ENCODE results near the gene RAB11FIP5. TPM values are rescaled to one million over a fixed set of nuclear protein-coding genes. Genes with fewer than 3 reads are reported as not detected.

Gene RAB11FIP5
- total RNA-seq, 1 experiment from 2014 or later: 26.6 TPM

DNA sequence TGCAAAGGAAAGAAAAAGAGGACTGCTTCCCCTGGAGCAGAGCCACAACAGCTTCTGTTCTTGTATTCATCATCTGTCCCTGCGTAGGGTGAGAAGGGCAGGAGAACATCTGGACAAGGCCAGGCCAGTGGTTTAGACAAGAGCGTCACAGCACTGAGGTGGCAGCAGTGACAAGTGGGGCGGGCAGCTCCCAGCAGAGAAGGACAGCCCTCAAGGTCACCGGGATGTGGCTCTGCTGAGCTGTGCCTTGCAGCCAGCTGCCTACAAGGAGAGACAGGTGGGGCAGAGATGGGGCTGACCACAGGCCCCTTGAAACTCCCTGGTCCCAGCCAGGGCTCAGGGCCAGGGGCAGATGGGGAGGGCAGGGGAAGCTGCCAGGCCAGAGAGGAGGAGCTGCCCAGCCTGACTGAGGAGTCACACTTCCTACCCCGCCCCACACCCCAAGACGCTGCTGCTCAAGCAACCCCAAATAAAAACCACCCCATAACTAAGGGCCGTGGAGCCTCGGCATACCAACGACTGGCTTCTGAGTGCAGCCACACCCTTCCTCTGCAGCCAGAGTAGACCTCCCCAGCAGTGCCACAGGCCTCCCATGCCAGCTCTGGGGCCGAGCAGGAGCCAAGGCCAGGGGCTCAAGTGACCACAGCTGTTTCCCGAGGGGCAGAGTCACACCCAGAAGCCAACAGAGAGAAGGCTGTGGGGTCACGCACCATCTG, 5.4 kb downstream of the RAB11FIP5 start:
- intact Hi-C loops (cut with micrococcal nuclease): no loop called here
- H3K36me3 ChIP-seq (ENCODE audit: low read depth, low read length): no peaks in the 10 kb centered on the region
- BruUV-seq (replicated peaks): no TSS peak
- ATAC-seq (no peak), DNase-seq (no peak)
- no peaks in the 10 kb centered on the region for H3K9me3 ChIP-seq (ENCODE audit: low read length)
- H3K9ac ChIP-seq (ENCODE audit: low read length): no peak overlapping the region
- CTCF ChIA-PET: no interaction called here
- H2AFZ ChIP-seq (ENCODE audit: low read length): no peak overlapping the region
- no peak overlapping the region for H3K4me3 ChIP-seq (ENCODE audit: low read length)
- H4K20me1 ChIP-seq (ENCODE audit: low read length): peaks cover 20% of the 10 kb centered on the region; the same call in 1 of the 2 replicates
- no peaks in the 10 kb centered on the region for H3K27me3 ChIP-seq (ENCODE audit: low read length)
- H3K27ac ChIP-seq (ENCODE audit: low read length): no peak overlapping the region
- no peaks in the 10 kb centered on the region for H3K9me2 ChIP-seq (replicated peaks; ENCODE audit: low read length)
- H3K4me1 ChIP-seq (ENCODE audit: insufficient read depth, low read length): peaks cover 15% of the 10 kb centered on the region
- H3K79me2 ChIP-seq (ENCODE audit: low read length): peaks cover 96% of the 10 kb centered on the region
- TF ChIP-seq EZH2phosphoT487 (IDR thresholded peaks at IDR 0.05; ENCODE audit: borderline replicate concordance, low read length): no peak
- TF ChIP-seq, protein P1, sequence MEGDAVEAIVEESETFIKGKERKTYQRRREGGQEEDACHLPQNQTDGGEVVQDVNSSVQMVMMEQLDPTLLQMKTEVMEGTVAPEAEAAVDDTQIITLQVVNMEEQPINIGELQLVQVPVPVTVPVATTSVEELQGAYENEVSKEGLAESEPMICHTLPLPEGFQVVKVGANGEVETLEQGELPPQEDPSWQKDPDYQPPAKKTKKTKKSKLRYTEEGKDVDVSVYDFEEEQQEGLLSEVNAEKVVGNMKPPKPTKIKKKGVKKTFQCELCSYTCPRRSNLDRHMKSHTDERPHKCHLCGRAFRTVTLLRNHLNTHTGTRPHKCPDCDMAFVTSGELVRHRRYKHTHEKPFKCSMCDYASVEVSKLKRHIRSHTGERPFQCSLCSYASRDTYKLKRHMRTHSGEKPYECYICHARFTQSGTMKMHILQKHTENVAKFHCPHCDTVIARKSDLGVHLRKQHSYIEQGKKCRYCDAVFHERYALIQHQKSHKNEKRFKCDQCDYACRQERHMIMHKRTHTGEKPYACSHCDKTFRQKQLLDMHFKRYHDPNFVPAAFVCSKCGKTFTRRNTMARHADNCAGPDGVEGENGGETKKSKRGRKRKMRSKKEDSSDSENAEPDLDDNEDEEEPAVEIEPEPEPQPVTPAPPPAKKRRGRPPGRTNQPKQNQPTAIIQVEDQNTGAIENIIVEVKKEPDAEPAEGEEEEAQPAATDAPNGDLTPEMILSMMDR (conservative IDR thresholded peaks at IDR 0.05; ENCODE audit: low read depth, low read length): no peak
- no peak for TF ChIP-seq EZH2 (IDR thresholded peaks at IDR 0.05; ENCODE audit: low read length, unreplicated experiment)
- H3F3A ChIP-seq (ENCODE audit: low read length, unreplicated experiment): no peaks in the 10 kb centered on the region
- H3K4me2 ChIP-seq (ENCODE audit: low read length): no peak overlapping the region
- POLR2A ChIA-PET (ENCODE audit: unreplicated experiment): interaction anchor here (0.6 kb wide), 1 partner anchor 141 kb away, joined by 3 read pairs; no protein-coding TSS in a partner anchor

DNA sequence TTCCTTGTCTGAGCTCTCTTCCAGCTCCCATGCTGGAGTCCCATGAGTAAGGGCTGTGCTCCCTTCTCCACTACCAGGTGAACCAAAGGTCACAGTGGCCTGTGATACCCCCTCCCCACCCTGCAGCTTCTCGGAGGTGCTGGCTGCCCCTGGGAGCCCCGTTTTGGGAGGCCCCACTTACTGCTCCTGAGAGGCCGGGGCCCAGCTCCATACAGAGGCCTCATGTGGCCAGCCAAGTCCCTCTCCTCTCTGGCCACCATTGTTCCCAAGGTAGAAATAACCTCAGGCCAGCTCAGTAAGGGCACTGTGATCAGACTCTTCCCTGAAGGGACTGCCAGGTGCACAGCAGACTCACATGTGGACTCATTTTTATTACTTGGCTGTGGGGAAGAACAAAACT, 6.0 kb downstream of the RAB11FIP5 start:
- Histone ChIP-seq H3K9ac (ENCODE audit: low read length) (no peak overlapping the region), H3K27ac (ENCODE audit: low read length) (no peak overlapping the region), H3K9me2 (replicated peaks; ENCODE audit: low read length) (no peaks in the 10 kb centered on the region), H3K4me3 (ENCODE audit: low read length) (no peak overlapping the region), H3K9me3 (ENCODE audit: low read length) (no peaks in the 10 kb centered on the region), H3F3A (ENCODE audit: low read length, unreplicated experiment) (no peaks in the 10 kb centered on the region), H3K27me3 (ENCODE audit: low read length) (no peaks in the 10 kb centered on the region), H4K20me1 (ENCODE audit: low read length) (peaks cover 20% of the 10 kb centered on the region; the same call in 1 of the 2 replicates), H2AFZ (ENCODE audit: low read length) (no peak overlapping the region), H3K36me3 (ENCODE audit: low read depth, low read length) (no peaks in the 10 kb centered on the region), H3K4me1 (ENCODE audit: insufficient read depth, low read length) (peaks cover 18% of the 10 kb centered on the region), H3K4me2 (ENCODE audit: low read length) (no peak overlapping the region), H3K79me2 (ENCODE audit: low read length) (peaks cover 96% of the 10 kb centered on the region)
- intact Hi-C loops (cut with micrococcal nuclease): no loop called here
- TF ChIP-seq EZH2 (IDR thresholded peaks at IDR 0.05; ENCODE audit: low read length, unreplicated experiment) (no peak), EZH2phosphoT487 (IDR thresholded peaks at IDR 0.05; ENCODE audit: borderline replicate concordance, low read length) (no peak)
- TF ChIP-seq, protein P1 (conservative IDR thresholded peaks at IDR 0.05; ENCODE audit: low read depth, low read length): no peak
- CTCF ChIA-PET: no interaction called here
- POLR2A ChIA-PET (ENCODE audit: unreplicated experiment): no interaction called here
- BruUV-seq (replicated peaks): no TSS peak
- ATAC-seq: no peak
- DNase-seq: no peak

DNA sequence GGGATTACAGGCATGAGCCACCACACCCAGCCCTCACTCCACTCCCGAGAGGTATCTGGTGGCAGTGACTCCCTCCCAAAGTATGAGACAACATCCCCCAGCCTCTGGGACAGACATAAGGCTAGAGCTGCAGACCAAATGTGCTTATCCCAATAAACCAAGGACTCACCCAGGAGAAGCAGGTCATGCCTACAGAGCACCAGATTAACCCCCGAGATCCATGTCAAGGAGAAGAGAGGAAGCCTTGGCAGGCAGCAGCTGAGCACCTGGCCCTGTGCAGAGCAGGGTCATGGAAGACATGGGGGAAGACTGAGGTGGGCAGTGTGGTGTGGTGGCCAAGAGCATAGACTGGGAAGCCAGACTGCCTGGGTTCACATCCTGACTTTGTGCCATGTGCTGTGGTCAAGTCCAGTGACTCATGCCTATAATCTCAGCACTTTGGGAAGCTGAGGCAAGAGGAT, 7.2 kb downstream of the RAB11FIP5 start:
- H3F3A ChIP-seq (ENCODE audit: low read length, unreplicated experiment): no peaks in the 10 kb centered on the region
- DNase-seq (peak; percentile 14), ATAC-seq (no peak)
- no peaks in the 10 kb centered on the region for H3K9me2 ChIP-seq (replicated peaks; ENCODE audit: low read length)
- peaks cover 10% of the 10 kb centered on the region for H3K4me1 ChIP-seq (ENCODE audit: insufficient read depth, low read length)
- no peak for TF ChIP-seq EZH2phosphoT487 (IDR thresholded peaks at IDR 0.05; ENCODE audit: borderline replicate concordance, low read length)
- H3K36me3 ChIP-seq (ENCODE audit: low read depth, low read length): no peaks in the 10 kb centered on the region
- no peak overlapping the region for H3K27ac ChIP-seq (ENCODE audit: low read length)
- H3K4me2 ChIP-seq (ENCODE audit: low read length): no peak overlapping the region
- peaks cover 13% of the 10 kb centered on the region; the same call in 1 of the 2 replicates for H4K20me1 ChIP-seq (ENCODE audit: low read length)
- H3K4me3 ChIP-seq (ENCODE audit: low read length): no peak overlapping the region
- POLR2A ChIA-PET (ENCODE audit: unreplicated experiment): no interaction called here
- CTCF ChIA-PET: no interaction called here
- H3K9ac ChIP-seq (ENCODE audit: low read length): no peak overlapping the region
- no peak overlapping the region for H2AFZ ChIP-seq (ENCODE audit: low read length)
- intact Hi-C loops (cut with micrococcal nuclease): no loop called here
- H3K9me3 ChIP-seq (ENCODE audit: low read length): no peaks in the 10 kb centered on the region
- H3K79me2 ChIP-seq (ENCODE audit: low read length): peaks cover 93% of the 10 kb centered on the region
- H3K27me3 ChIP-seq (ENCODE audit: low read length): no peaks in the 10 kb centered on the region
- BruUV-seq (replicated peaks): no TSS peak

Data from PC-3 (cell line).